Mesendoderm (in vitro differentiated cells): ENCODE results near the gene RAB3C.
A peak's percentile ranks its signal among the peaks of the same experiment; 100 is the strongest.

Experiments used
- DNase-seq: peaks from one replicate; pipeline ENCODE4 v3.0.0; 2013
- H2AK5ac ChIP-seq: 2 replicates; pipeline ENCODE4 v1.6.1; 2013; ENCODE audit warnings: low read length, inconsistent platforms
- H2BK120ac ChIP-seq: 2 replicates; pipeline ENCODE4 v1.6.1; 2013; ENCODE audit warnings: low read depth, mild to moderate bottlenecking, low read length, moderate library complexity, mixed read lengths
- H2BK15ac ChIP-seq: replicated peaks from 2 replicates; pipeline ENCODE4 v1.6.1; 2013; ENCODE audit warnings: low read depth, mild to moderate bottlenecking, moderate library complexity
- H2BK5ac ChIP-seq: 2 replicates; pipeline ENCODE4 v1.6.1; 2013; ENCODE audit warnings: low read length, inconsistent platforms
- H3K18ac ChIP-seq: 2 replicates; pipeline ENCODE4 v1.6.1; 2013; ENCODE audit warnings: mild to moderate bottlenecking, low read length, mixed read lengths
- H3K23ac ChIP-seq: one replicate; pipeline ENCODE4 v1.6.1; 2013; ENCODE audit warnings: low read length
- H3K27ac ChIP-seq: 2 replicates; pipeline ENCODE4 v1.5.1; 2013; ENCODE audit warnings: low read depth, mild to moderate bottlenecking, inconsistent platforms, low read length, moderate library complexity
- H3K27me3 ChIP-seq: 2 replicates; pipeline ENCODE4 v1.6.1; 2013; ENCODE audit warnings: low read length, control low read depth, mild to moderate bottlenecking, inconsistent platforms; ENCODE audit not compliant: insufficient read depth, poor library complexity
- H3K36me3 ChIP-seq: 2 replicates; pipeline ENCODE4 v1.6.1; 2013; ENCODE audit warnings: low read length, inconsistent platforms; ENCODE audit not compliant: control insufficient read depth, insufficient read depth
- H3K4ac ChIP-seq: one replicate; pipeline ENCODE4 v1.6.1; 2013; ENCODE audit warnings: low read depth, mild to moderate bottlenecking, low read length, moderate library complexity
- H3K4me1 ChIP-seq: 2 replicates; pipeline ENCODE4 v1.6.1; 2013; ENCODE audit warnings: low read depth, low read length, inconsistent platforms; ENCODE audit not compliant: control insufficient read depth
- H3K4me2 ChIP-seq: 2 replicates; pipeline ENCODE4 v1.6.1; 2013; ENCODE audit warnings: low read length
- H3K4me3 ChIP-seq: 2 replicates; pipeline ENCODE4 v1.5.1; 2013; ENCODE audit warnings: mild to moderate bottlenecking, low read length
- H3K56ac ChIP-seq: one replicate; pipeline ENCODE4 v1.6.1; 2013; ENCODE audit warnings: low read length
- H3K79me1 ChIP-seq: 2 replicates; pipeline ENCODE4 v1.6.1; 2013; ENCODE audit warnings: low read length, inconsistent platforms
- H3K79me2 ChIP-seq: 2 replicates; pipeline ENCODE4 v1.6.1; 2013; ENCODE audit warnings: mild to moderate bottlenecking, low read length; ENCODE audit not compliant: control insufficient read depth, insufficient read depth
- H3K9ac ChIP-seq: 2 replicates; pipeline ENCODE4 v1.6.1; 2013; ENCODE audit warnings: low read length, inconsistent platforms
- H4K5ac ChIP-seq: one replicate; pipeline ENCODE4 v1.6.1; 2013; ENCODE audit warnings: low read length
- H4K8ac ChIP-seq: one replicate; pipeline ENCODE4 v1.6.1; 2013; ENCODE audit warnings: low read depth, mild to moderate bottlenecking, control low read depth, low read length, moderate library complexity
- WGBS: extraction: QIAGEN DNeasy Blood & Tissue Kit; methylation state at CpG from one replicate; pipeline ENCODE4 v1.1.7; 2013; ENCODE audit warnings: low lambda C conversion rate, missing lambda C conversion rate; ENCODE audit not compliant: insufficient coverage; ENCODE audit errors: extremely low coverage; 5-methylcytosine and 5-hydroxymethylcytosine counted together

The RAB3C gene

DNA sequence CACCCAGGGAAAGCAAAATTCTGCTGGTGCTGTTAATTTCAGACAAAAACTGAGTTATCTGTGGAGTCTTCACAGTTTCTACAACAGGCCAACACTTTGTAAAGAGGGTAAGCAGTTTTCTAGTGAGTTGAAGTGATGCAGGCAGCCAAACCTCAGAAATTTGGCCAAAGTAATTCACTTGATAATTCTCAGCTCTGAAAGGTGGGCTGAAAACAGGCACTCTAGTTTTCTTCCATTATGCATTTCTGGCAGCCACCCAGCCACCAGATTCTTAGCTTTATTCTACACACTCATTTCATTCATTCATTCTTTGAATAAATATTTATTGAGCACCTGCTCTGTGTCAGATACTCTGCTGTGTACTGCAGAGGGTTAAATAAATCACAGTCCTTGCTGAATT, 184.2 kb downstream of the RAB3C start:
- Histone ChIP-seq H2BK120ac (no peak overlapping the region), H3K27me3 (no peaks in the 10 kb centered on the region), H3K79me1 (no peaks in the 10 kb centered on the region), H3K4ac (no peak overlapping the region), H3K27ac (no peak overlapping the region), H3K9ac (no peak overlapping the region), H3K23ac (no peak overlapping the region), H3K4me1 (no peaks in the 10 kb centered on the region), H3K56ac (no peak overlapping the region), H3K18ac (no peak overlapping the region), H4K5ac (no peak overlapping the region), H4K8ac (no peak overlapping the region), H2BK15ac (no peak overlapping the region), H2AK5ac (no peak overlapping the region), H3K4me3 (no peak overlapping the region), H3K36me3 (no peaks in the 10 kb centered on the region), H2BK5ac (no peak overlapping the region), H3K4me2 (no peak overlapping the region), H3K79me2 (no peaks in the 10 kb centered on the region)
- DNase-seq = no peak

DNA sequence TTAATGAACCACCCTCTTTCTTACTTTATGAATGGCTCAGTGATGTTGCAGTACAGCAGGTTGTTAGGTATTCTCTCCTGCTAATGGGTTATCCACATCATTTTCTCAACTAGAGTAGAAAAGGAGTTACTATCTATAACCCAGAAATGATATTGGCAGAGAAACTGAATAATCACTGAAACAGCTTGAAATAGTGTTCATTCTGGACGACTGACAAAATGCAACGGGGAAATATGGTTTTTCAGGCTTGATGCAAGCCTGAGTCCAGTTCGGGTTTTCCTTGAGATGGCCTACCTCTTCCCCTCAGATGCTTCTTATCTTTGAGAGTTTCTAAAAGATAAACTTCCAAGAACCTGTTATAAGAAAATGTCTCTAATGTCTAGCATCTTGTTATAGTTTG, 187.3 kb downstream of the RAB3C start:
- Histone ChIP-seq H3K79me1 (no peaks in the 10 kb centered on the region), H3K18ac (no peak overlapping the region), H2BK5ac (no peak overlapping the region), H2BK15ac (no peak overlapping the region), H3K4me2 (no peak overlapping the region), H3K4me3 (no peak overlapping the region), H3K4ac (no peak overlapping the region), H3K36me3 (no peaks in the 10 kb centered on the region), H3K56ac (no peak overlapping the region), H4K8ac (no peak overlapping the region), H3K79me2 (no peaks in the 10 kb centered on the region), H3K27me3 (no peaks in the 10 kb centered on the region), H3K4me1 (no peaks in the 10 kb centered on the region), H3K9ac (no peak overlapping the region), H3K27ac (no peak overlapping the region), H4K5ac (no peak overlapping the region), H2AK5ac (no peak overlapping the region), H2BK120ac (no peak overlapping the region), H3K23ac (no peak overlapping the region)
- no peak for DNase-seq
- WGBS = no CpG with 5 or more reads among the region's 3 CpGs

GRCh38 chr5:58771796-58772195, 188.9 kb downstream of the RAB3C start:
- H4K8ac ChIP-seq = no peak overlapping the region
- H3K4me3 ChIP-seq = no peak overlapping the region
- H3K9ac ChIP-seq = no peak overlapping the region
- WGBS = no CpG with 5 or more reads among the region's 2 CpGs
- H3K56ac ChIP-seq = no peak overlapping the region
- no peak for DNase-seq
- H3K36me3 ChIP-seq = no peaks in the 10 kb centered on the region
- no peak overlapping the region for H4K5ac ChIP-seq
- H3K4me1 ChIP-seq = no peaks in the 10 kb centered on the region
- H3K27me3 ChIP-seq = no peaks in the 10 kb centered on the region
- H2BK5ac ChIP-seq = no peak overlapping the region
- no peaks in the 10 kb centered on the region for H3K79me2 ChIP-seq
- H3K23ac ChIP-seq = no peak overlapping the region
- no peak overlapping the region for H2AK5ac ChIP-seq
- no peak overlapping the region for H3K4ac ChIP-seq
- no peaks in the 10 kb centered on the region for H3K79me1 ChIP-seq
- H3K27ac ChIP-seq = no peak overlapping the region
- H2BK120ac ChIP-seq = no peak overlapping the region
- no peak overlapping the region for H3K18ac ChIP-seq
- no peak overlapping the region for H3K4me2 ChIP-seq
- no peak overlapping the region for H2BK15ac ChIP-seq

GRCh38 chr5:58773744-58774441, 191.0 kb downstream of the RAB3C start:
- Histone ChIP-seq H4K5ac (no peak overlapping the region), H3K4me1 (no peaks in the 10 kb centered on the region), H3K18ac (no peak overlapping the region), H3K56ac (no peak overlapping the region), H3K27me3 (no peaks in the 10 kb centered on the region), H2BK120ac (no peak overlapping the region), H3K9ac (no peak overlapping the region), H3K79me1 (no peaks in the 10 kb centered on the region), H2BK5ac (no peak overlapping the region), H3K4ac (no peak overlapping the region), H3K4me3 (no peak overlapping the region), H3K27ac (no peak overlapping the region), H2AK5ac (no peak overlapping the region), H3K23ac (no peak overlapping the region), H3K4me2 (no peak overlapping the region), H3K36me3 (no peaks in the 10 kb centered on the region), H3K79me2 (no peaks in the 10 kb centered on the region), H4K8ac (no peak overlapping the region), H2BK15ac (no peak overlapping the region)
- DNase-seq = no peak
- WGBS = no CpG with 5 or more reads among the region's 2 CpGs

DNA sequence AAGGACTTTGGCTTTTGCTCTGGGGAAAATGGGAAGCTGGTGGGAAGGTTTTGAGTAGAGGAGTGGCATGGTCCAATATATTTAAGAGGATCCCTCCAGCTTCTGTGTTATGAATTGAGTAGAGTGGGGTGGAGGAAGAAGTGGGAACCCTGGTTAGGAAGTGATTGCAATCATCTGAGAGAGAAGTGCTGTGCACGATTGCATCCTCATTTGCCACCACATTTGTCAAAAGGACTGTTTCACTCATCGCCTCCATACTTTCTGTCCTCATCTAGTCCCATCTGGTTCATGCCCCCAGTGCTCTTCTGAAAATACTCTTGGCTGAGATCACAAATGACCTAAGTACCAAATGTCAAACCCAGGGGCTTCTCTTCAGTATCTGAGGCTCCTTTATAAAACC, 192.1 kb downstream of the RAB3C start:
- no peak overlapping the region for H2AK5ac ChIP-seq
- no peak overlapping the region for H3K23ac ChIP-seq
- H3K36me3 ChIP-seq = no peaks in the 10 kb centered on the region
- no peaks in the 10 kb centered on the region for H3K79me1 ChIP-seq
- H3K56ac ChIP-seq = no peak overlapping the region
- no peak overlapping the region for H4K5ac ChIP-seq
- no CpG with 5 or more reads among the region's 2 CpGs for WGBS
- H2BK120ac ChIP-seq = no peak overlapping the region
- no peak overlapping the region for H3K27ac ChIP-seq
- H3K18ac ChIP-seq = no peak overlapping the region
- no peak overlapping the region for H3K4me3 ChIP-seq
- no peak overlapping the region for H4K8ac ChIP-seq
- H2BK15ac ChIP-seq = no peak overlapping the region
- H3K4ac ChIP-seq = no peak overlapping the region
- H3K9ac ChIP-seq = no peak overlapping the region
- no peak for DNase-seq
- no peak overlapping the region for H3K4me2 ChIP-seq
- no peaks in the 10 kb centered on the region for H3K79me2 ChIP-seq
- no peaks in the 10 kb centered on the region for H3K4me1 ChIP-seq
- H2BK5ac ChIP-seq = no peak overlapping the region
- no peaks in the 10 kb centered on the region for H3K27me3 ChIP-seq

- Histone ChIP-seq H3K4me2 (no peak overlapping the region), H3K9ac (no peak overlapping the region), H3K18ac (no peak overlapping the region), H3K4ac (no peak overlapping the region), H3K56ac (no peak overlapping the region), H2BK5ac (no peak overlapping the region), H3K4me1 (no peaks in the 10 kb centered on the region), H2BK120ac (no peak overlapping the region), H4K8ac (no peak overlapping the region), H2AK5ac (no peak overlapping the region), H3K36me3 (no peaks in the 10 kb centered on the region), H3K79me2 (no peaks in the 10 kb centered on the region), H3K27ac (no peak overlapping the region), H3K23ac (no peak overlapping the region), H3K79me1 (no peaks in the 10 kb centered on the region), H3K4me3 (no peak overlapping the region), H4K5ac (no peak overlapping the region), H3K27me3 (no peaks in the 10 kb centered on the region), H2BK15ac (no peak overlapping the region)
- no CpG with 5 or more reads among the region's 2 CpGs for WGBS
- DNase-seq = peak; percentile 19
These were observed 192.9 kb downstream of the RAB3C start for GRCh38 chr5:58775701-58776262.
